Stimulated activated CD4-positive, alpha-beta T cell treated with anti-CD3 and anti-CD28 coated beads, Interleukin-1b, Interleukin-23, amount 100 ng/mL, for 4 hours (primary cell): ENCODE results near the gene CYP39A1.
"Not testable (repeated sequence)": the region's sequence is repeated elsewhere in the genome, so short reads cannot be mapped to it uniquely, and the experiment has no call there.

ENCODE experiments used
- DNase-seq, 2 donors: peaks; one replicate each; pipeline ENCODE4 v3.0.0-alpha.2; 2020; ENCODE audit warnings: low read depth in 2 of 2

The CYP39A1 gene

DNA sequence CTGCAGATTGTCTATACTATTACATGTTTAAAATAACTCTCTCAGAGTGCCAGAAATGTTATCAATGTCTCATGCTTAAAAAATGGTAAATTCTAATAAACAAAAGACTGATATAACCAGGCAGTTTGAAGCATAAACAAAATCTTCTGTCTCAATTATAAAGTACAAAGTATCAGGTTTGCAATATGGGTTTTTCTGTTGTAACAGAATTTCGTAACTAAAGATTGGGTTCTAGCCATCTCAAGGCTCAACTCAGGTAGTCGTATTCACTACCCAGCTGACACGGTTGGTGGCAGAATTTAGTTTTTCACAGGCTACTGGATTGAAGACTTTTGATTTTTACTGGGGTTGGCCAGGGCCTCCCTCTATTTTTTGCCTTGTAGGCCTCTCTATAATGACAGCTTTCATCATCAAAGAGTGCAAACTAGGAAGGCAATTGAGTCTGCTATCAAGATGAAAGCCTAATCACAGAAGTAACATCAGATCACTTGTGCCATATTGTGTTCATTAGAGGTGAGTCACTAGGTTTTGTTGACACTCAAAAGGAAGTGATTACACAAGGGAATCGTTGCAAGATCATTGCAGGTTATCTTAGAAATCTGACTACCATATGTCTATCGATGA is 3.6 kb downstream of the CYP39A1 start:
- DNase-seq: no peak

DNA sequence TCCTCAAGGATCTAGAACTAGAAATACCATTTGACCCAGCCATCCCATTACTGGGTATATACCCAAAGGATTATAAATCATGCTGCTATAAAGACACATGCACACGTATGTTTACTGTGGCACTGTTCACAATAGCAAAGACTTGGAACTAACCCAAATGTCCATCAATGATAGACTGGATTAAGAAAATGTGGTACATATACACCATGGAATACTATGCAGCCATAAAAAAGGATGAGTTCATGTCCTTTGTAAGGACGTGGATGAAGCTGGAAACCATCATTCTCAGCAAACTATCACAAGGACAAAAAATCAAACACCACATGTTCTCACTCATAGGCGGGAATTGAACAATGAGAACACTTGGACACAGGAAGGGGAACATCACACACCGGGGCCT is 4.5 kb downstream of the CYP39A1 start:
- DNase-seq: not testable (repeated sequence)

DNA sequence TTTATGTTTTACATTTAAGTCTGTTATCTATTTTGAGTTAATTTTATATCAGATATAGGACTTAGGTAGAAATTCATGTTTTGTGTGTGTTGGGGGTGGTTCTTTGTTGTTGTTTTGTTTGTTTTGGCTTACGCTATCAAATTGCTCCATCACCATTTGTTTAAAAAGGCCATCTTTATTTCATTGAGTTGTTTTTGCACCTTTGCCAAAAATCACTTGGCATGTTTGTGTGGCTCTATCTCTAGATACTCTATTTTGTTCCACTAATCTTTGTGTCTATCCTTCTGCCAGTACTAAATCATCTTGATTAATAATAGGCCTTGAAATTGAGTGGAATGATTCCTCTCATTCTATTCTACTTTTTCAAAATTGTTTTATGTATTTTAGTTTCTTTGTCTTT is 7.4 kb downstream of the CYP39A1 start:
- no peak for DNase-seq

DNA sequence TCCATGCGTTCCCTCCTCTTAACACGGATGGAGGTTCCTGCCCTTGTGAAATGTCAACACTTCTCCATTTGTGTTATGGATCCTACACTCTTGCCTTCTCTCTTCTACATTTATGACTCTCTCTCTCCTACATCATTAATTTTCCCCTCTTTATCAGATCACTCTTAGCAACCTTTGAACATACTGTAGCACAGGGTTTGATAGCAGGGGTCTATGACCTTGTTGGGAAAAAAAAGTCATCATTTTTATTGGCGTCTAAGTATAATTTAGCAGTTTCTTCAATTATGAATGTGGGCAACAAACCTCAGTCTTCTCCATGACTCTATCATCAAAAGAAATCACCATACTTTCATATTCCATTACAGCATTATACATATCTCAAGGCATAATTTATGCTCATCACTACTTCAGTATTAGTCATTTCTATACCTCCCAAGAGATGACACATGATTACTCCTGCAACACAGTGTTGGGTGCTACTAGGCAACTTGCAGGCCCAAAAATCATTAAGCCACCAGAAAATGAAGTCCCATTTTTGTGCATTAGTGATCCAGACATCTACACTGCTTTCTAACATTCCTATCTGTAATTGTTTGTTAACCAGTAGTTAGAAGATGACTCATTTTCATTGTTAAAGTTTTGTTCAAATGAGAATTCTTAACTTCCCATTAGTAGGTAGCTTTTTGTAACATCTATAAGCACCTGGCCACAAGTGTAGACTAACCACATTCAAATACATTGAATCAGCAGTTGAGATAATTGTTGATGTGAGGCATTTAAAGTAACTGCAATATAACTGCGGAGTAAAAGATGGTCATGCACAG is 9.5 kb downstream of the CYP39A1 start:
- DNase-seq: no peak

DNA sequence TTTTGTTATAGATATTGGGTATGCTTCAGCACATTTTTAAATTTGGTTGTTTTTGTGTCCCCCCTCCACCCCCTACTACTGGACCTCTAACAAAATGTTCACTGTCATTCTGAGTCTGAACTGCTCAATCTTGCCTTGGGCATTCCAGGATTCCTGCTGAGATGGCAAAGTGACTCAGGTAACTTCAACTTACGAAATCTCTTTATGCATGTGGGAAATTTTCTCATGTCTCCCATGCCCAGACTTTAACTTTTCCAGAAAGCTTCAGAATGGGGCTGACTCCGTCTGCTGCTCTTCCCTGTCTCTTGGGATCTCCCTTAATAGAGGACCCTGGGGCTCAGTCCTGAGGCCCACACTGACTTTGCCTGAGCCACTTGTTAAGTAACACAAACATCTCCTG is 14.0 kb downstream of the CYP39A1 start:
- no peak for DNase-seq

DNA sequence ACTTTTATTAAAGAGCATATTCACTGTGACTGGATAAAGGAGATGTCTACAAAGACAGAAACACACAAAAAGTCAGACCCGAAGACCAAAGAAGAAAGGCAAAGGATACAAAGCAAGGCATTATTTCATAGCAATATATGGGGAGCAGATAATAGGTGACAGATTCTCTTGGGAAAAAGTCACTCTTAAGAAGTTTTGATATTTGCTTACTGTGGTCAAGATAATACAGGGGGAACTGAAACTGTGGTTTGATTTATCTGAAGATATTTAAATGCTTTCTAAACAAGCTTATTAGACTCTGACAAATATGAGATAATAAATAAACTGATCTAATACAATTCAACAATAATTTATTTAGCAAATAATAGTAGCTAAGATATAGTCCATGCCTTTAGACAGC is 14.7 kb downstream of the CYP39A1 start:
- DNase-seq: no peak

DNA sequence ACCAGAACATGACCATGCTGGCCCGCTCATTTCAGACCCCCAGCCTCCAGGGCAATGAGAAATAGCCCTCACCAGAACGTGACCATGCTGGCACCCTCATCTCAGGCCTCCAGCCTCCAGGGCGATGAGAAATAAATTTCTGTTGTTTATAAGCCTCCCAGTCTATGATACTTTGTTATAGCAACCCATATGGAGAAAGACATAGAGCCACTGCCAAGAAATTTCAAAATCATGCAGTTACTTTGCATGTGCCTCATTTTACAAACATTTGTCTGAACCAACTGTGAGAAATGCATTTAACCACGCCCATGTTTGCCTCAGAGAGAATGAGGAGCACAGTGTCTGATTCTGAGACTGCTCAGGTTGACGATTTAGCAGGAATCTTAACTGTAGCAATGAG is 15.5 kb downstream of the CYP39A1 start:
- no peak for DNase-seq

DNA sequence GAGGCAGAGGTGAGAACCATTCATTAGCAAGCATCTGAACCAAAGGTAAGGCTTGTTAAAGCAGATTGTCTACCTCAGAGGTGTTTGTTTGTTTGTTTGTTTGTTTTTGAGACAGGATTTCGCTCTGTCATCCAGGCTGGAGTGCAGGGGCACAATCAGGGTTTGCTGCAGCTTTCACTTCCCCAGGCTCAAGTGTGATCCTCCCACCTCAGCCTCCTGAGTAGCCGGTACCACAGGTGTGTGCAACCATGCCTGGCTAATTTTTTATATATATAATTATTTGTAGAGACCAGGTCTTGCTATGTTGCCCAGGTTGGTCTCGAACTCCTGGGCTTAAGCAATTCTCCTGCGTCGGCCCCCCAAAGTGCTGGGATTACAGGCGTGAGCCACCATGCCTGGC is 17.2 kb downstream of the CYP39A1 start:
- DNase-seq: no peak

DNA sequence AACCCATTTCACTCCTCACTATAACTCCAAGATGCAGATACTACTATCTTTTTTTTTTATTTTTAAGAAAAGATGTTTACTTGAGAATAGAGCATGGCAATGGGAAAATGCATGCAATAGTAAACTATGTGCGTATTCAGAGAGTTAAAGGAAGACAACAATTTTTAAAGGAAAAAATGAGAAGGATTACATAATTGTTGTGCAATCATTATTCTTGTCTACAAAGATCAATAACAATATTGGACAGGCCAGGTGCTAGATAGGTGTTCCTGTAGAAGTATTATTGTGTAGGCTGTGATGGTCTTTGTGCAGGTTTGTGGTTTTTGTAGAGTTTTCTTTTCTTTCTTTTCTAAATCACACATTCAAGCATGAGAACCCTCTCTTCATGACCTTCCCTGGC is 20.6 kb downstream of the CYP39A1 start:
- DNase-seq: no peak

DNA sequence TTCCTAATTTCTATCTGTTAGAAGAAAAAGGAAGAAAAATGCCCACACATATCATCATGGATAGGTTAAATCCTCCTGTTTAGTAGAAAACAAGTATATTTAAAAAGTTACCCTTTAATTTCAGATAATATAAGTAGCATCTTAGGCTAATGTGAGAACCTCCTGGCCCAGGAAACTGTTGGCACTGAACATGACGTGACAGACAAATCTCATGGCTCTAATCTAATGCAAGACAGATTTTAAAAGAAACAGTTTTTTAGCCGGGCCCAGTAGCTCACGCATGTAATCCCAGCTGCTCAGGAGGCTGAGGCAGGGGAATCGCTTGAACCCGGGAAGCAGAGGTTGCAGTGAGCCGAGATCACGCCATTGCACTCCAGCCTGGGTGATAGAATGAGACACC is 22.9 kb downstream of the CYP39A1 start:
- no peak for DNase-seq

DNA sequence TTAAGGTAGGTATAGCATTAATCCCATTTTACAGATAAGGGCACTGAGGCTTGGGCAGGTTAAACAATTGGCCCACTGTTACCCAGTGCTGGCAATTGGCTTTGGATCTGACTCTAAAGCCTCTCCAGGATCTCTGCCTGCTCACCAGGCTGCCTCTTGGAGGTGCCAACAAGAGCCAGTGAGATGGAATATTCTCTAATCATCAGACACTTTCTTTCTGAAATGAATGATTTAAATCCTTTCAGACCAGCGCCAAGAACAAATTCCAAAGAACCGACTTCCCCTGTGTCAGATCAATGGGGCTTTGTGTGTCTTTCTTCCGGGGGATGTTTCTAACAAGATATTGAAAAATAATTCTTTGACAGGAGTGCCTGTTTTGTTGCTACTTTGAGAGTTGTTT is 23.6 kb downstream of the CYP39A1 start:
- no peak for DNase-seq

DNA sequence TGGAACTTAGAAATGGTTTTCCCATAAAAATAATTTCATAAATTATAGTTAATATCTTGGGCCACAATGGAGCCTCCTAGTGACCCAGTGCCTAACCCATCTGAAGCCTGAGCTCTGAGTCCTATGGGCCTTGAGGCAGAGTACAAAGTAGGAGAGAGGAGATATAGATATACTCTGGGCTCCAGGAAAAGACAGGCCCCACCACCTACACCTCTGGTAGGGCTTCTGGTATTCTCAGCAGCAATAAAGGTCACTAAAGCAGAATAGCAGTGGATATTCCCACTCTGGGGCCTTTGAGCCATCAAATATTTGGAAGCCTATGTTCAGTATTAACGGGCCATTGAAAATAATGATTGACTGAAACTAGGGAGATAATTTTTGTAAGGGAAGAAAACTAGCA is 24.1 kb downstream of the CYP39A1 start:
- no peak for DNase-seq

DNA sequence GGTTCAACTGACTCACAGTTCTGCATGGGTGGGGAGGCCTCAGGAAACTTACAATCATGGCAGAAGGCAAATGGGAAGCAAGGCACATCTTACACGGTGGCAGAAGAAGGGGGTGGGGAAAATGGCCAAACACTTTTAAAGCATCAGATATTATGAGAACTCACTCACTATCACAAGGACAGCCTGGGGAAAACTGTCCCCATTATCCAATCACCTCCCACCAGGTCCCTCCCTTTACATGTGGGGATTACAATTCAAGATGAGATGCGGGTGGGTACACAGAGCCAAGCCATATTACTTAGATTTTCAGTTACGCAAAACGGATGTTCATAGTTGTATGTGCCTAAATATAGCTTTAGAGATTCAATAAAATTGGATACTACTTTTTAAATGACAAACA is 25.6 kb downstream of the CYP39A1 start:
- no peak for DNase-seq

DNA sequence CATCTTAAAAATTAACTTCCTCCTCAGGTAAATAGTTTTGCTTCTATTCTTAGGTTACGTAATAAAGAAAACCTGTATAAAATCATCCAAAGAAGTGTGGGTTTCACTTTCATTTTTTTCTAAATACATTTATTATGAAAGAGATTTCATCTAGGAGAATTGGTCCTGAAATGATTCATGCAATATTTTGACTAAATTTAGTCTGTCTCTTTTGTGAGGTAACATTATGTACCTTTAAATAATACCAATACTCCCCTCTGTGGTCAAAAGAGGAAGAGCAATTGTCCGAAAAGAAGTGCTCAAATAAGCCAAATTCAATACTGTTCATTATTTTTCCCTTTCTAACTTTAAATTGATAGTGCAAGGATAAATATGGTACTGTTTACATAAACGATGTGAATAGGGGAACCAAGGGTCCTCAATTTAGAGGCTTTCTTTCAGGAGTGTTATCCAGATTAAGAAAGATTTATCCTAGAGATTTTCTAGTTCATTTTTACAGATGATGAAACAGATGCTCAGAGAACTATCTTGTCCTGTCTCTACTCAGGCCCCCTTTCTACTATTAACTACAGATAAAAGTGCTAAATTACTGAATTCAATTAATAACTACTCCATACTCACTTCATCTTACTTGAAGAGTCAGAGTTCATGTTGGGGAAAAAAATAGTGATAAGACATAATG is 26.2 kb downstream of the CYP39A1 start:
- DNase-seq: no peak

DNA sequence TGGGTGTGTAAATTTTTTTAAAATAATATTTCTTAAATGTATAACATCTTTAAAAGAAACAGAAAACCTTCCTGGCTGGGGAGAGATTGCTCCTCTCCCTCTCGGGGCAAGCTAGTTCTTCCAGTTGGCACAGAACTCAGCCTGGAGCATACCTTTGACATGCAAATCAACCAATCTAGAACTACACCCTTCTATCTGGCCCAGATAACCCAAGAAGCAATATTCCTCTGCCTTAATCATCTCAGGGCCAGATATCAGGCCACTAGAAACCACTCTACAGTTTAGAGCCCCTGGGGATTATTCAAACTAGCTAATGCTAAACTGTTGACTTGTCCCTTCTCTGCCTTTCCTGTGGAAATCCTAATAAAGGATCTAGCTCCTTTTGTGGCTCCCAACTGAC is 33.9 kb downstream of the CYP39A1 start:
- DNase-seq: no peak

DNA sequence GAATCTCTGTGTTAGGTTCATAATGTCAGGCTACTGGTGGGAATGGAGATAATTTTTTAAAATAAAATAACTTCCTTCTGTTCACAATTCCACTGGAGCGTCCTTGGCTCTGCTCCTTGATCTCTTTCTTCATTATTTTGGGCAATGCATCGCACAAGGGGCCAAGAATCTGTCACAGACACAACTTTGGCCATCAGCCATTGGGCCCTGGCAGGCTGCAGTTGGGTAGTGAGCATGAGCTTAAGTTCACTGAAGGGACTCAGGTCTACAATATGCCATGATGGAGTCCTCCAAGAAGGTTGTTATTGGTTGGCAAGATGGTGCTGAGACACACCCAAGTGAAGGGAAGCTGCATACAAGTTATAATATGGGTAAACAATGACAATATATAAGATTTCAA is 40.0 kb downstream of the CYP39A1 start:
- no peak for DNase-seq

DNA sequence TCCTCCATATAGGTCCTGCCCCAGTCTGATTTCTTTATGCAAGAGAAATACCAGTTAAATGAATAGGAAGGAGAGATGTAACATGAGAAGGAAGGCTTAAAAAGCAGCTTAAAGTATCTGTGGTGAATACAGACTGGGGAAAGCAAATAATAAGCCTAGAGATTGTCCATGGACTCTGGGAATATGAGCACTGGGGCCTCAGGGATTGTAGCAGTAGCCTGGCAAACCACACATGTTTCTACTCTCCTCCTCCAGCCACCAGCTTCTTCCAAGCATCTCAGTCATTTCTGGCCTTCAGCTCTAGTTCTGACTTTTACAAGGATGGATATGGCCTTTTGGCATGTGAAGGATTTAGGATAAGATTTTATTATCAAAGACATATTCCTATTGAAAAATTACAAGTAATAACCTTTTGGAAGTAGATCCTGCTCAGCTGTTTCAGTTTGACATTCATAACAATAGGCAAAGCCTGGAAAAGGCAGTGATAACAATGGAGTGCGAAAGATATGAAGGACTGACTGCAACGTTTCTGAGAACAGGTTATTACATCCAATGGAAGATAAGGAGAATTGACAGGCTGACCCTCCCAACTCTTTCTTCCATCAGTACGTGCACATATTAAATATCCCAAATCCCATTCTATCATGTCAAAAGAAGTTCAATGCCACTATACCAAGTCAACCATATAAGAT is 41.6 kb downstream of the CYP39A1 start:
- DNase-seq: no peak

DNA sequence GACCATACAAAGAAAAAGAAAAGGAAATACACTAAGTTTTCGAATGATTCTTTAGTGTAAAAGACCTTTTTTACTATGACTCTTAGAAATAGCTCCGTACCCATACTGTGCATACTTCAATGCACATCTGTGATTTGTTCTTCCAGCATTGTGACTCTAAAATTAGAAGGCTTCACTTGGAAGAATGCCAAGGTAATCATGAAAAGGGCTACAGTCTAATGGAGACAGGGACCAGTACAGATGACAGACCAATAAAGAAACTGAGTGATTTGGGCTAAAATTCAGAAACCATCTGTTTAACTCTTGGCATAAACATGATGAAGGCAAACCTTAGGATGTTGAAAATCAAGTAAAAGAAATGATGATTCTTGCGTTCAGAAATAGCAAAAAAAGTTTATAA is 46.3 kb downstream of the CYP39A1 start:
- DNase-seq: no peak

DNA sequence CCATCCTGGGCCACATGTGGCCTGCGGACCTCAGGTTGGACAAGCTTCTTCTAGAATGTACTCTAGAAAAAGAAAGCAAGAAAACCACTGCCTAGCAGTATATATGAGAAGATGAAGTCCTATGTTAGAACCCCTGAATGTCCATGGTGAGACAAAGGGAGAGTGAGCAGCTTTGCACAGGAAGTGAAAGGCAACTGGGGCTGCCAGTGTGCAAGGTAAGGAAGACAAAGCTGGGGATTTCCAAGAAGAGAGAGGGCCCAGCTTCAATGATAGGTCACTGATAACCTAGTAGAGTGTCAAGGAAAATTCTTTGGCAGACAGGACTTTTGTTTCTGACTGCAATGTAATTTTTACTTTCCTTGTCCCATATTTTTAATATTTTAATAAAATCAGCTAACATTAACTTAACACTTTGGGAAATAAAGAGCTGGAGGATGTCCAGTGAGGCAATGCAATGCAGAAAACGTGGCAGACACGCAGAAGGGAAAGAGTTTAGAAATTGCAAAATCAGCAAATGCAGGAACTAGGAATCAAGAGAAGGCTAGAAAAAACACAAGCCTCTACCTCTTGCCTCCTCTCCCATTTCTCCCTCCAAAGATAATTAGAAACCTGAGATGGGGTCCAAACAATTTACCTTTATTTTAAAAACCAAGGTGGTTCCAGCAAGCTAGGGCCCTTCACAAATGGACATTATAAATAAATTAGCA is 47.4 kb downstream of the CYP39A1 start:
- DNase-seq: no peak

DNA sequence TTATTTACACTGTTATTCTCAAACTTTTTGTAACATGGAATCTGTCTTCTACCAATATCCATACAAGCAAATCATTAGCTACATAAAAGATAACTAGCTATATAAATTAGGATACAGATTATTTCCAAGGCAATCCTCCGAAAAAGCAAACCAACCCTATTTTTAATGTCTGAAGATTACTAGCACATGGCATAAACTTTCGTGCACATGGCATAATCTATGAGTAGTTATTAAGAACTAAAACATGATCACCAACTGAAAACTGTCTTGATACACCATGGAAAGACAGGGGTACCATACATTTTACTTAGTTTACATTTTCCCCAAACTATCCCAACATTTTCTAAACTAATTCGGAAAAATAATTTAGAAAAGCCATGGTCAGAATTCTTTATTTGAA is 54.4 kb downstream of the CYP39A1 start:
- no peak for DNase-seq

DNA sequence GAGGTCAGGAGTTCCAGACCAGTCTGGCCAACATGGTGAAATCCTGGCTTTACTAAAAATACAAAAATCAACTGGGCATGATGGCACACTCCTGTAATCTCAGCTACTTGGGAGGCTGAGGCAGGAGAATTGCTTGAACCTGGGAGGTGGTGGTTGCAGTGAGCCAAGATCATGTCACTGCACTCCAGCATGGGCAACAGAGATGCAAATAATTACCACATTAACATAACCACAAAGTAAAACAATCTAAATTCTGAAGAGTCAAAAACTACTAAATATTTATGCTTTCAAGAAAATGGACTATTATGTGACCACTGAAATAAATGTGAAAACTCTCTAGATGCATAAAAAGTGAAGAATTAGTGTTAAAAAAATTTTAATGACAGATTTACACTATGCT is 59.9 kb downstream of the CYP39A1 start:
- no peak for DNase-seq

DNA sequence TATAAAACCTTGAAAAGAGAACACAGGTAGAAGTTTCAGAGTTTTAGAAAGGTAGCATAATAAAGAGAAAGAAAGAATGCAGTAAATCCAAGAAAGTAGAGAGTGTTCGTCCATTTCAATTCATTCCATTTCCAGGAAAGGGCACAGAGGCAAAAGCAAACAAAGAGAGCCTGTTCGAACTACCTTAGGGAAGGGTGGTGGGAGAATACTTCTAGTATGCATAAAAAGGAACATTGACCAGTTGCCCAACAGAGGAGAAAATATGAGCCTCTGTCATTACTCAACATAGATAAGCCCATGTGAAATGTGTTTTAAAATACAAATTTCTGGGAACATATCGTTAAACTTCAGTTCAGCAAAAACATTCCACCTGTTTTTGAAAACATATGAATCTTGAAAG is 60.6 kb downstream of the CYP39A1 start:
- DNase-seq: no peak
